ENCODE data around the gene RBM20.

GRCh38 chr10:110822712-110823311 lies 178.7 kb downstream of the RBM20 start:
- TF ChIP-seq, protein P1, sequence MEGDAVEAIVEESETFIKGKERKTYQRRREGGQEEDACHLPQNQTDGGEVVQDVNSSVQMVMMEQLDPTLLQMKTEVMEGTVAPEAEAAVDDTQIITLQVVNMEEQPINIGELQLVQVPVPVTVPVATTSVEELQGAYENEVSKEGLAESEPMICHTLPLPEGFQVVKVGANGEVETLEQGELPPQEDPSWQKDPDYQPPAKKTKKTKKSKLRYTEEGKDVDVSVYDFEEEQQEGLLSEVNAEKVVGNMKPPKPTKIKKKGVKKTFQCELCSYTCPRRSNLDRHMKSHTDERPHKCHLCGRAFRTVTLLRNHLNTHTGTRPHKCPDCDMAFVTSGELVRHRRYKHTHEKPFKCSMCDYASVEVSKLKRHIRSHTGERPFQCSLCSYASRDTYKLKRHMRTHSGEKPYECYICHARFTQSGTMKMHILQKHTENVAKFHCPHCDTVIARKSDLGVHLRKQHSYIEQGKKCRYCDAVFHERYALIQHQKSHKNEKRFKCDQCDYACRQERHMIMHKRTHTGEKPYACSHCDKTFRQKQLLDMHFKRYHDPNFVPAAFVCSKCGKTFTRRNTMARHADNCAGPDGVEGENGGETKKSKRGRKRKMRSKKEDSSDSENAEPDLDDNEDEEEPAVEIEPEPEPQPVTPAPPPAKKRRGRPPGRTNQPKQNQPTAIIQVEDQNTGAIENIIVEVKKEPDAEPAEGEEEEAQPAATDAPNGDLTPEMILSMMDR (IDR thresholded peaks at IDR 0.05; ENCODE audit: insufficient read depth, low read length) = no peak
- TF ChIP-seq SPI1 (IDR thresholded peaks at IDR 0.05; ENCODE audit: borderline replicate concordance, low read depth) (no peak), POLR2AphosphoS5 (IDR thresholded peaks at IDR 0.05; ENCODE audit: low read depth) (no peak), GABPA (IDR thresholded peaks at IDR 0.05; ENCODE audit: low read depth) (no peak)
- TF ChIP-seq, protein P2, sequence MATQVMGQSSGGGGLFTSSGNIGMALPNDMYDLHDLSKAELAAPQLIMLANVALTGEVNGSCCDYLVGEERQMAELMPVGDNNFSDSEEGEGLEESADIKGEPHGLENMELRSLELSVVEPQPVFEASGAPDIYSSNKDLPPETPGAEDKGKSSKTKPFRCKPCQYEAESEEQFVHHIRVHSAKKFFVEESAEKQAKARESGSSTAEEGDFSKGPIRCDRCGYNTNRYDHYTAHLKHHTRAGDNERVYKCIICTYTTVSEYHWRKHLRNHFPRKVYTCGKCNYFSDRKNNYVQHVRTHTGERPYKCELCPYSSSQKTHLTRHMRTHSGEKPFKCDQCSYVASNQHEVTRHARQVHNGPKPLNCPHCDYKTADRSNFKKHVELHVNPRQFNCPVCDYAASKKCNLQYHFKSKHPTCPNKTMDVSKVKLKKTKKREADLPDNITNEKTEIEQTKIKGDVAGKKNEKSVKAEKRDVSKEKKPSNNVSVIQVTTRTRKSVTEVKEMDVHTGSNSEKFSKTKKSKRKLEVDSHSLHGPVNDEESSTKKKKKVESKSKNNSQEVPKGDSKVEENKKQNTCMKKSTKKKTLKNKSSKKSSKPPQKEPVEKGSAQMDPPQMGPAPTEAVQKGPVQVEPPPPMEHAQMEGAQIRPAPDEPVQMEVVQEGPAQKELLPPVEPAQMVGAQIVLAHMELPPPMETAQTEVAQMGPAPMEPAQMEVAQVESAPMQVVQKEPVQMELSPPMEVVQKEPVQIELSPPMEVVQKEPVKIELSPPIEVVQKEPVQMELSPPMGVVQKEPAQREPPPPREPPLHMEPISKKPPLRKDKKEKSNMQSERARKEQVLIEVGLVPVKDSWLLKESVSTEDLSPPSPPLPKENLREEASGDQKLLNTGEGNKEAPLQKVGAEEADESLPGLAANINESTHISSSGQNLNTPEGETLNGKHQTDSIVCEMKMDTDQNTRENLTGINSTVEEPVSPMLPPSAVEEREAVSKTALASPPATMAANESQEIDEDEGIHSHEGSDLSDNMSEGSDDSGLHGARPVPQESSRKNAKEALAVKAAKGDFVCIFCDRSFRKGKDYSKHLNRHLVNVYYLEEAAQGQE (IDR thresholded peaks at IDR 0.05; ENCODE audit: insufficient replicate concordance, low read depth) = no peak
